ENCODE results near the gene SFT2D2. TPM values are rescaled to one million over a fixed set of nuclear protein-coding genes. Genes with fewer than 3 reads are reported as not detected.

Gene SFT2D2
- total RNA-seq, 1 experiment from 2014 or later = 30.1 TPM

DNA sequence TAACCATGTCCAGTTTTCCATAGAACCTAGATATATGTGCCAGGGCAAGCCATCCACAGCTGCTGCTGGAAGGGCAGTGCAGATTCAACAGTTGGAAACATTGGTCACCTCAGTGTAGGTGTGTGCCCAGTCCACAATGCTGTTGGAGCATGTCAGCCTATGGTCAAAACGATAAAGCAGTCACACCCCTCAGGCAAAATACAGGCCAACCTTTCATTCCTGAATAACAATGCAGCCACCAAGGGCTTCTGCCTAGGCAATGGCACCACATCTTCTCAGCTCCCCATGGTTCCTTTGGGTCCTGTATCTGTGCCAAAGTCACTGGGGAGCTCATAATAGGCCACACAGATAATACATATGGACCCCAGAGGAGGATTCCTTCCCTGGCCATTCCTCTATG lies 39.8 kb downstream of the SFT2D2 start:
- no peak for DNase-seq (ENCODE audit: low spot score)

DNA sequence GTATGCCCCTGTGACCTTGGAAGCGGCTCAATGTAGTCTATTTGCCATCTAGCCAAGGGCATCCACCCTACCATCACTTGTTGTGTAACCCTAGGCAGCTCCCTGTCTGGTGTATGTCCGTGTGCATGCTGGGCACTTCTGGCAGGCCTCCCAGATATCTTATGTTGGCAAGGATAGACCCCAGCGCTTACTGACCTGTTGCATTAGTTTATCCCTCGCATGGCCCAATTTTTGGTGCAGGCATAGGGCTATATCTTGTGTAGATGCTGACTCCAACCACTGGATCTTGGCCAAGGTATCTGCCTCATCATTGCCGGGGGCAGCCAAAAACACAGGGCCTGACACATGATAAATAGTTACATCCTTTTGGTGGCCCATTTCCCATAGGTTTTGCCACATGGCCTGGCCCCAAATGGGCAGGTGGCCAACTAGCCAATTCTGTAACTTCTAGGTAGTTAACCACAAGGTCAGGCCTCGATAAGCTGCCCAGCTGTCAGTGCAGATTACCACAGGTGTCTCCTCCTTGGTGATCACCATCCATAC lies 40.9 kb downstream of the SFT2D2 start:
- DNase-seq (ENCODE audit: low spot score) = no peak

DNA sequence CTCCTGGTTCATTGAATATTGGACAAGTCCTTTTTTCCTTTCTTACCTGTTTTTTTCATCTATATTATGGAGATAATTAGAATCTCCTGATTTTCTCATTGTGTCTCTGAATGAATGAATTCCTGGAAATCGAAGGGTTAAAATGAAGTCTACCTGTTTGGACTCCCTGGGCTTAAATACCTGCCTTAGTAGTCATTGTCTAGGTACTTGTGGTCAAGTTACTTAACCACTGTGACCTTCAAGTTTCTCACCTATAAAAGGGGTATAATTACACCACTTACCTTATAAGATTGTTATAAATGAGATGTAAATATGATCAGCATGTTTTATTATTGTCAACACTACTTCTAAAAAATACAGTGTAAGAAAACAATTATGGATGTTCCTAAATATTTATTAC lies 45.8 kb downstream of the SFT2D2 start:
- no peak for DNase-seq (ENCODE audit: low spot score)

DNA sequence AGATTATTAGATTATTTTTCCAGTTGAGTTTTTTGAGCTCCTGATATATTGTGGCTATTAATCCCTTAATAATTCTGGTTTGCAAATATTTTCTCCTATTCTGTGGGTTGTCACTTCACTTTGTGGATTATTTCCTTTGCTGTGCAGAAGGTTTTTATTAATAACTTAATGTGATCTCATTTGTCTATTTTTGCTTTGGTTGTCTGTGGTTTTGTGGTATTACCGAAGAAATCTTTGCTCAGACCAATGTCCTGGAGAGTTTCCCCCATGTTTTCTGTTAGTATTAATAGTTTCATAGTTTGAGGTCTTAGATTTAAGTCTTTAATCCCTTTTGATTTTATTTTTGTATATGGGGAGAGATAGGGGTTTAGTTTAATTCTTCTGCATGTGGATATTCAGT lies 47.8 kb downstream of the SFT2D2 start:
- DNase-seq (ENCODE audit: low spot score) = no peak

DNA sequence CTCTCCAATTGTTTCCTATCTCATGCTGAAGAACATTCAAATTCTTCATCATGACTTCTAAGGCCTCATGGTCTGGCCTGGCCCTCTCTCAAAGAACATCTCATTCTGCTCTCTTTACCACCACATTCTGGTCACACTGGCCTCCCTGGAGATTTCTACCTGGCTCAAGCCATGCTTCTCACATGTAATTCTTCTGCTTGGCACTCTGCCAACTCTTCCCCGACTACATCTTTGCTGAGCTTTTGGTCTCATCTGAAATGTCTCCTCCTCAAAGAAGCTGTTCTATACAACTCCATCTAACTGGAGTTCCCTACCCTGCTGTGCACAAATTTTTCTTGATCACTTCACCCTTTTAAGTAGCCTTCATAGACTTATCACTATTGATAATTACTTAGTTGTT lies 53.4 kb downstream of the SFT2D2 start:
- DNase-seq (ENCODE audit: low spot score) = no peak

DNA sequence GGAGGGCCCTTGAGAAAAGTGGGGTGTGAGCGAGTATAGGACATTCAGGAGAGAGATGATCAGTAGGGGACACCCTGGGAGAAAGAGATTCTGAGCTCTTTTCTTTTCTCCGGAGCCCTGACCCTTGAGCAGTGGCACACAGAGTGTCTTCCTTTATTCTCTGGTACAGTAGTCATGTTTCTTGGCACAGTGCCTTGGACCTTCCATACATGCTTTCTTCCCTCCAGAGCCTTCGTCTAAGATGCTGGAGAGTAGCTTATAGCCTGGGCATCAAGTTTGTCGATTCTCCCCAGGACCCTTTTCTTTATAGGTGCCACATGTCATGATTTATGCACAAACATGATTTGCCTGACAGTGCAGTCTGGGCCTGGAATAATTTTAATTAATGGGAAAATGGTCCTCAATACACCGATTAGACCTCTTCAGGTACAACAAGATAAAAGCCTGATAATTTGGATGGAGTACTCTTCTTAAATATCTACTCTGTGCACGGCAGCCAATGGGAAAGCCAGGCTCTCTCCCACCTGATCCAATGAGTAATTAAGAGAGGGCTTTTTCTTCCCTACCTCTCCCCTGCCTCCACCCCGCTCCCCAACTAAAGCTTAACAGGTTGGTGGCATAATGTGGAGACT lies 54.6 kb downstream of the SFT2D2 start, which contains the start of gene TBX19:
TBX19 (plus strand) TSS at position 582 of the 632 bp plus-strand sequence. CDS start 214 bp downstream, outside the sequence.
- DNase-seq (ENCODE audit: low spot score) = no peak

DNA sequence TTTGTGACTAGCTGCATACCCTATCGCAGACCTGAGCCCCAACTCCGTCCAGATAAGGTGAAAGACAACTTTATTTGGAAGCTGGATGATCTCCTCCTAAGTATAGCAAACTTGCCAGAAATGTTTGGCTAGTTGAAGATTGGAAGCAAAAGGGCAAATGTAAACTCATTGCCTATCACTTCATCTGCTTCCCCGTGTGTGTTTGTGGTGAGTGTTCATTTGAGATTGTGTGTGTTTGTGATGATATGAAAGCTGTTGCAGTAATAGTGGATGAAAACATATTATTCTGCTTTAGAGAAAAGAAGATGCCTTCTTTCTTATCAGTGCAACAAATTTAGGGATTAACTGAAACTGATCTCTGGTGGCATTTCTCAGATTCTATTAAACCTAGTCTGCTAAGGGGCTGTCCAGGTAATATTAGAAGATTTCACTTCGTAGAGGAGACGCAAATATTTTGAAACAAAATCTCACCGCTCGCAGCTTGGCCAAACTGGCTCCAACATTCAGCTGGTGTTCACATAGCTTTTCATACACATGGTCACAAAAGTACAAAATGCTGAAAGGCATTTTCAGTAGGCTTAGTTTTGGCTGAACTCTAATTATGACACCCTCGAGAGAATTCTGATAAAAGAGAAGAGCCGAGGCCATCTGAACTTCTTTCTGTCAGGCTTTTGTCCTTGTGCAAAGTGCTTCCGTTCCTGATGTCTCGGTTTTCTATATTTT lies 56.0 kb downstream of the SFT2D2 start:
- DNase-seq (ENCODE audit: low spot score) = no peak

DNA sequence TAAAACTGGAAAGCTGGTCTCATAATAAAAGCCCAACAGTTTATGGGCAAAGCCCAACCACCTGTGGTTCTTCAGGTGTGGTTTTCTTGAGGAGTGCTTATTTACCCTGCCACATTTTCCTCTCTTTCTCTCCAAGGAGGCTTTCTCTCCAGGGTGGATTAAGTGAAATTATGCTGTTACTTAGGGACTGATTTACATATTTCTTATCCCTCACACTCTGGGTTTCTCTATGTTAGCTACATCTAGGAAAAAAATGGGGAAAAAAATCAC lies 59.7 kb downstream of the SFT2D2 start:
- DNase-seq (ENCODE audit: low spot score) = peak; percentile 13

DNA sequence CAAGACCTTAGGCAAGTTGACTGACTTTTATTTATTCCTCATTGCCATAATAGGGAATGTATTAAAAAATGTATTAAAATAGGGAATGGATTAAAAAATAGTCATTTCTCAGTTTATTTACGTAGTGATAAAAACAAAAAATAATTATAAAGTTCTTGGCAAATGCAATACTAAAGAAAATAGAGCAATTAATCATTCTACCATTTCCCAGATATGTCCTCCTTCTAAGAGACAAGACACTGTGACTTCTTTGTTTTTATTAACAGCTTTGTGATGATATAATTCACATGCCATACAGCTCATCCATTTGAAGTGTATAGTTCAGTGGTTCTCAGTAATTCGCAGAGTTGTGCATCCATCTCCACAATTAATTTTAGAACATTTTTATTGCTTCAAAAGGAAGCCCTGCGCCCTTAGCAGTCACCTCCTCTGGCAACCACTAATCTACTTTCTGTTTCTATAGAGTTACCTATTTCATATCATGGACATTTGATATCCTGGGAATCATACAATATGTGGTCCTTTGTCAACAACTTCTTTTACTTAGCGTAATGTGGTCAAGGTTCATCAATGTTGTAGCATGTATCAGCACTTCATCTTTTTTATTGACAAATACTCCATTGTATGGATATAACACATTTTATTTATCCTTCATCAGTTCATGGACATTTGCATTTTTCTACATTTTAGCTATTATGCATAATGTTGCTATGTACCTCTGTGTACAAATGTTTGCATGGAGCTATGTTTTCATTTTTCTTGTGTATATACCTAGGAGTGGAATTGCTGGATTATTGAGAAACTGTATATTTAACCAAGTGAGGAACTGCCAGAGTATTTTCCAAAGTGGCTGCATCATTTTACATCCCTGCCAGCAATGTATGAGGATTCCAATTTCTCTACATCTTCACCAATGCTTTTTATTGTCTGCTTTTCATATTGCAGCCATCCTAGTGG lies 60.4 kb downstream of the SFT2D2 start:
- DNase-seq (ENCODE audit: low spot score) = no peak

DNA sequence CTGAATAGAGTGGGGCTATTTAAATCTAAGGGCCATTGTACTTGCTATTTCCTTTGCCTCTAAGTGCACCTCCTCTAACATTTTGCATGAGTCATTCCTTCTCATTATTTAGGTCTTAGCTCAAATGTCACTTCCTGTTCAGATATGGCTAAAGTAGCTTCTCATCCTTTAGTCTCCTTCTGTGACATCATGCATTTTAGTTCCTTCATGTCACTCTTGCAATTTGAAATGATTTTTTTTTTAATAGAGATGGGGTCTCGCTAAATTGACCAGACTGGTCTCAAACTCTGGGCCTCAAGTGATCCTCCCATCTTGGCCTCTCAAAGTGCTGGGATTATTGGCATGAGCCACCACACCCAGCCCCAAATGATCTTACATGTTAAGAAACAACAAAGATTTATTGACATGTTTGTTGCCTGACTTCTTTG lies 61.4 kb downstream of the SFT2D2 start:
- peak; percentile 79 for DNase-seq (ENCODE audit: low spot score)

DNA sequence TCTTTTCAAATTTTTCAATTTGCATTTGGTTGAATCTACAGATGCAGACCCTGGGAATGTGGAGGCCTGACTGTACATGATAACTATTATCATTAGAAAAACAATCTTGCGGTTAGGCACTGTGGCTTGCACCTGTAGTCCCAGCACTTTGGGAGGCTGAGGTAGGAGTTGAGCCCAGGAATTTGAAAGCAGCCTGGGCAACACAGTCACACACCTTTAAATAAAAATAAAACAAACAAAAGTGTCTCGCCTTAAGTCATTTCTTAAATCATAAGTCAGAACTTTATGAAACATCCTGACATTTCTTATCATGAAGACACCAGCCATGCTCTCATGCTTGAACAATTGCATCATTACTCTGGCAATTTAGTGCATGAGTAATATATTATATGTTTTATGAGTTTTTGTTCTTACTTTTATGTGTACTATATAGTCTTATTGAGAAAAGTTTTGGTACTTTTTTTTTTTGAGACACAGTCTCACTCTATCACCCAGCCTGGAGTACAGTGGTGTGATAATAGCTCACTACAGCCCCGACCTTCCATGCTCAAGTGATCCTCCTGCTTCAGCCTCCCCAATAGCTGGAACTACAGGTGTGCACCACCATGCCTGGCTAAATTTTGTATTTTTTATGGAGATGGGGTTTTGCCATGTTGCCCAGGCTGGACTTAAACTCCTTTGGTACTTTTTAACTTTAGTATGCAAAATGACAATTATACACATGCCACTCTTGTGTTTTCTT lies 62.7 kb downstream of the SFT2D2 start:
- no peak for DNase-seq (ENCODE audit: low spot score)

DNA sequence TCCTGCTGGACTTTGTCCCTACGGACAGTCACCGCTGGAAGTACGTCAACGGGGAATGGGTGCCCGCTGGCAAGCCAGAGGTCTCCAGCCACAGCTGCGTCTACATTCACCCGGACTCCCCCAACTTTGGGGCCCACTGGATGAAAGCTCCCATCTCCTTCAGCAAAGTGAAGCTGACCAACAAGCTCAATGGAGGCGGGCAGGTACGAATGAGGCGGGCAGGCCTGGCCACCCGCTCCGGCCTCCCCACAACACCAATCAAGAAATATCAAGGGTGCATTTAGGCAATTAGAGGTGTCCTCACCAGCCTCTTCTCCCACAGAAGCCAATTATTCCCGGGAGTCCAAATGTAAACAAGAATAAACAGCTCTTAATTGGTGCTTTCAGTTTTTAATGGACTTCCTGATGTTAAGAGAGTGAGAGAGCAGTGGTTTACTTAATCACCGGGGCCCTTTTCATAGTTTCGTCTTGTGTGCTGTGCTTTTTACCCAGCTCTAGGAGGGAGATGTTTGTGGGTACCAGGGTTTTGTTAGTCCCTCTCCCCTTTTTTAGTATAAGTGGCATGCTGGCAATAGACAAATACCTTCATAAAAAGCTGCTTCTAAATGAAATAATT lies 65.5 kb downstream of the SFT2D2 start:
- no peak for DNase-seq (ENCODE audit: low spot score)

DNA sequence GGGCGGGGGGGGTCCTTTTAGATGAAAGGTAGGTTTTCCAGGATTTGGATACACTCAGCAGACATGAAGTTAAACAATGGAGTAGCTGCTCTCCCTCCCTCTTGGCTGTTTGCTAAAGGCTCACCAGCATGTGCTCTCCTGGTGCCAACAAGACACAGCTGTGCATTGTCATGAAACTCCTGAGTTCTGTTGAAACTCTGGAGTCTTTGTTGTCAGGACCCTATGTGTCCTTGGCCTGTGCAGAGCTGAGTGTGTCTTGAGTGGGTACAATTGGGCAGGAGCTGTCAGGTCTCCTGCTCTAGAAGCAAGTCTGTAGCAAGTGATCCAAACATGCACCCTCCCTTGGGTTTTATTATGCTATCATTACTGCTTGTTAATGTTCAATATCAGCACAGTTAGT lies 67.6 kb downstream of the SFT2D2 start:
- no peak for DNase-seq (ENCODE audit: low spot score)

DNA sequence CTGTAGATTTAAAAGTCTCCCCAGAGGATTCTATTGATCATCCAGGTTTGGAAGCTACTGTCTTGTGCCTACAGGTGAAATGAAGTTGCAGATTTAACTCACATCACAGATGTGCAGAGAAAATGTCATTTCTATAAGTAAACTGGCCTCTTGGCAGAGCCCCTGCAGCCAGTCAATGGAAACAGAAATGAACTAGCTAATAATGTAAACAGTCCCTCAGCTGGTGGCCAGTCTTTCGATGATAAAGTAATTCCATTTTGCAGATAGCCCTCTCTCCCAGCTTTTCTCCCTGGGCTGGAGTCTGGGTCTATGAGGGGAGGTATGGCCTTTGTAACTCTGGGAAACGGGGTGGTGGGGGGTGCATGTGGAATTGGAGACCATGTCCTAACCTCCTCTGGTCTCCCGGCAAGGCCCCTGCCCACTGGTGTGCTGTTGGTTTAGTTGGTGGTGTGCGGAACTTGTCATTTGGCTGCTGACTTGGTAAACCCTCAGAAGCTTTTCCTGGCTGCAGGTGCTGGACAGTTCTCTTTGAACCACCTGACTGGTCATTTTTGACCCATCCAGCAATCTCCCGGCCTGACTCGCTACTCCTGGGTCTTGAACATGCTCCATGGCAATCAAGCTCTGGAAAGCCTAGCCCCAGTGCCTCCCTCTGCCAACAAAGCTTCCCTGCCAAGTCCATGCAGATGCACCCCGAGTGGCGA lies 69.8 kb downstream of the SFT2D2 start:
- DNase-seq (ENCODE audit: low spot score) = no peak

DNA sequence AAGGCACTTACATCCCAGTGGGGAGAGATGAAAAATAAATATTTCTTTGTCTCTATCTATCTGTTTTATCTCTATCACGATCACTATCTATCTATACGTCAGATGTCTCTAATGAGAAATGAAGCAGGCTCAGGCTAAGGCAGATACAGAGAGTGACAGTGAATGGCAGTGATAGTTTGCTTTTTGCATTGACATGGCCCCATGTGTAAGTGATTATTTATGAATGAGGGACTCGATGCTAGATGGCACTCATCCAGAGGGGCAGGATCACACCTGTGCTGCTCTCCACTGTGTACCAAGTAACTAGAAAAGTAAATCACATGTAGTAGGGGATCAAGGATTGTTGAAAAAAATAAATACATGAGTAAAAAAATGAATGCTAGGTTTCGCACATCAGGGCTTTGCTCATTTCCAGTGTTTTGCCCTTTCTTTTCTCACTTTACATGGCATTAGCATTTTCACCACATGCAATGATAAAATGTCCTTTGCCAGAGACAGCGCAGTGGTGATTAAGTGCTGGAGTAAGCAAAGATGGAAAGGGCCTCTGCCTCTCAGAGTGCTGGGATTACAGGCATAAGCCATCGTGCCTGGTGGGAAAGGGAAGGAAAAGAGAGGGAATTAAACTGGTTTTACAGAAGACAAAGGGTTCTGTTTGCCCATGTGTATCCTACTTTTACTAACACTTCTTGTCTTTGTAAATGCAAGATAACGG lies 71.4 kb downstream of the SFT2D2 start:
- no peak for DNase-seq (ENCODE audit: low spot score)

DNA sequence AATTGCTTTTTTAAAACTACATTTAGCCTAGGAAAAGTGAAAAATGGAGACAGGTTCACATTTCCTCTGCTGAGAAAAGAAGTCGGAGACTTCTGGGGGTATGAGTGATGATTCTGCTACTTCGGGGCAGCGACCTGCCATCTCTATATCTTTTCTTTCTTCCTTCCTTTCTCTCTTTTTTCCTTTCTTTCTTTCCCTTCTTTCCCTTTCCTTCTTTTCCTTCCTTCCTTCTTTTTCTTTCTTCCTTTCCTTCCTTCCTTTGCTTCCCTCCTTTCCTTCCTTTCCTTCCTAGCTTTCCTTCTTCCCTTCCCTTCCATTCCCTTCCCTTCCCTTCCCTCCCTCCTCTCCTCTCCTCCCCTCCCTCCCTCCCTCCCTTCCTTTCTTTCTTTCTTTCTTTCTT lies 72.6 kb downstream of the SFT2D2 start:
- DNase-seq (ENCODE audit: low spot score) = no peak

DNA sequence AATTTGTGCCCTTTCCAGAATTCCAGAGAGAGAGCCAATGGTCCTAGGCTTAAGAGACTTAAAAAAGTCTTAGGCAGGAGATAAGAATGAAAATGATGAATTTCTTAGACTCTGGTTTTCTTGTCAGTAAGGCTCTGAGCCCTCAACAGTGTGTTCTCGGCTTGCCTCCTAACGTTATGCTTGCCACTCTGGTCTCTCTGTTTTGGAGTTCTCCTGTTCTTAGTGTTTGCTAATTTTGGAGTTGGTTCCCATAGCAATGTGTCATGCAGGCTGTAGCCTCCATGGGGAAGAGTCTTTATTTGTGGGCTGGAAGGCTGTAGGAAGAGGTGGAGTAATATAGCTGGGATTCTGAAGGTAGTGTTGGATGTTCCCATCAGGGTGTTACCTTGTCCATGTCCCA lies 74.8 kb downstream of the SFT2D2 start:
- no peak for DNase-seq (ENCODE audit: low spot score)

DNA sequence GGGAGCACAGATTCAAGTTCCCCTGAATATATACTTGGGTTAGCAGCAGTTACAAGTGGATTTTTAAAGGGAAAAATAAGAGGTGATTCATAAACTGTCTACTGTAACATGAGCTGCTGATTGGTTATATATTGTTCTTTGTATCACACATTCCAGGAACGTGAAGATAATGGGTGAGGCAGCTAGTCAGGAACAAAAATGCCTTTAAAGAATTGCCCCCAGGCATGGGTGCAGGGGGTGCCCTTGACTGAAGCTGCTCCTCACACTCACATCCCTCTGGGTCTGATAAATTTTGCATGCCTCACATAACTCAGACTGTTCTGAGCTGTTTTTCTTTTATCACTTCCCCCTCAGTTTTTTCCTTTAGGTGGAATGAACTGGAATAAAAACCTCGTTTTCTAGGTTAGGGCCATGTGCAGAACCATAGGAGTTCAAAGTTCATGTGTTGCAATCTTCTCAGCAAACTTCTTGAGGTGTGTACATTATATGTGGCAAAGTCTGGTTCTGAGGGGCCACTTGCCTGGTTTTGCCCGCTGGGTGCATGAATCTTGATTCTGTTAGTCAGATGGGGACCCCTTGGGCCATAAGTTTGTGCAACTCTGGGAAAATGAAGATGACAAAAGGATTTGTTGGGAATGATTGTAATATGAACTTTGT lies 76.0 kb downstream of the SFT2D2 start:
- DNase-seq (ENCODE audit: low spot score) = peak; percentile 14

Data from H4 (cell line).